Activated naive CD8-positive, alpha-beta T cell treated with anti-CD3 and anti-CD28 coated beads, Interleukin-2, amount 50 U/mL, for 16 hours (primary cell): ENCODE data around the gene EPB41L4A.
A peak's percentile ranks its signal among the peaks of the same experiment; 100 is the strongest.

Experiments used
- DNase-seq: peaks from one replicate; pipeline ENCODE4 v3.0.0-alpha.2; 2020; ENCODE audit warnings: low read depth, low spot score

Gene EPB41L4A

GRCh38 chr5:112161392-112161748 is 257.7 kb downstream of the EPB41L4A start:
- no peak for DNase-seq

GRCh38 chr5:112160652-112161391 is 258.3 kb downstream of the EPB41L4A start:
- peak; percentile 83 for DNase-seq

- DNase-seq: no peak
Observed at GRCh38 chr5:112159435-112159834, 259.6 kb downstream of the EPB41L4A start.

- DNase-seq: no peak
Observed at GRCh38 chr5:112156211-112156610, 262.9 kb downstream of the EPB41L4A start.

GRCh38 chr5:112154940-112155686 is 264.0 kb downstream of the EPB41L4A start:
- no peak for DNase-seq

- DNase-seq: no peak
Observed at GRCh38 chr5:112149727-112150126, 269.4 kb downstream of the EPB41L4A start.

GRCh38 chr5:112146323-112147226 is 272.5 kb downstream of the EPB41L4A start:
- DNase-seq: peak; percentile 11

GRCh38 chr5:112143690-112144089 is 275.4 kb downstream of the EPB41L4A start:
- no peak for DNase-seq

GRCh38 chr5:112142769-112143270 is 276.3 kb downstream of the EPB41L4A start:
- DNase-seq: no peak

- DNase-seq: no peak
Observed at GRCh38 chr5:112141582-112141981, 277.5 kb downstream of the EPB41L4A start.

GRCh38 chr5:112138526-112138925 is 280.6 kb downstream of the EPB41L4A start:
- no peak for DNase-seq

GRCh38 chr5:112136773-112137172 is 282.3 kb downstream of the EPB41L4A start:
- no peak for DNase-seq

- DNase-seq: no peak
Observed at GRCh38 chr5:112127861-112128260, 291.2 kb downstream of the EPB41L4A start.

- DNase-seq: no peak
Observed at GRCh38 chr5:112126982-112127381, 292.1 kb downstream of the EPB41L4A start.

- no peak for DNase-seq
Observed at GRCh38 chr5:112125903-112126302, 293.2 kb downstream of the EPB41L4A start.

- no peak for DNase-seq
Observed at GRCh38 chr5:112124788-112125187, 294.3 kb downstream of the EPB41L4A start.

GRCh38 chr5:112123086-112123485 is 296.0 kb downstream of the EPB41L4A start:
- no peak for DNase-seq

- no peak for DNase-seq
Observed at GRCh38 chr5:112122353-112122752, 296.7 kb downstream of the EPB41L4A start.

GRCh38 chr5:112121258-112121657 is 297.8 kb downstream of the EPB41L4A start:
- no peak for DNase-seq

- no peak for DNase-seq
Observed at GRCh38 chr5:112119969-112120368, 299.1 kb downstream of the EPB41L4A start.

GRCh38 chr5:112119508-112119907 is 299.6 kb downstream of the EPB41L4A start:
- no peak for DNase-seq

GRCh38 chr5:112117551-112117950 is 301.5 kb downstream of the EPB41L4A start:
- no peak for DNase-seq
